Fibroblast of the aortic adventitia (primary cell): ENCODE results near the gene RALA. TPM values are rescaled to one million over a fixed set of nuclear protein-coding genes. Genes with fewer than 3 reads are reported as not detected.

Experiments
- DNase-seq: peaks from one replicate; pipeline ENCODE4 v3.0.0-alpha.2; 2010; ENCODE audit warnings: low read depth
- H3K4me3 ChIP-seq: 2 replicates; pipeline ENCODE4 v1.5.1; 2011; ENCODE audit warnings: low read depth, mild to moderate bottlenecking, control low read depth, low read length, moderate library complexity
- total RNA-seq: library from RNA; depleted of rRNA; stranded (reverse); fragments of >200 nt; gene quantifications from 2 replicates; pipeline ENCODE4 v1.2.3, GENCODE V29; 2012; ENCODE audit warnings: low replicate concordance
- TF ChIP-seq, protein P1 (sequence below): IDR thresholded peaks from 2 replicates; pipeline ENCODE4 v1.5.1; 2011; ENCODE audit warnings: mild to moderate bottlenecking, low read length, control low read depth, inconsistent platforms; ENCODE audit not compliant: insufficient read depth

Gene RALA
- total RNA-seq, 1 donor = 42.7 TPM

- peak; percentile 50 for DNase-seq
- TF ChIP-seq, protein P1, sequence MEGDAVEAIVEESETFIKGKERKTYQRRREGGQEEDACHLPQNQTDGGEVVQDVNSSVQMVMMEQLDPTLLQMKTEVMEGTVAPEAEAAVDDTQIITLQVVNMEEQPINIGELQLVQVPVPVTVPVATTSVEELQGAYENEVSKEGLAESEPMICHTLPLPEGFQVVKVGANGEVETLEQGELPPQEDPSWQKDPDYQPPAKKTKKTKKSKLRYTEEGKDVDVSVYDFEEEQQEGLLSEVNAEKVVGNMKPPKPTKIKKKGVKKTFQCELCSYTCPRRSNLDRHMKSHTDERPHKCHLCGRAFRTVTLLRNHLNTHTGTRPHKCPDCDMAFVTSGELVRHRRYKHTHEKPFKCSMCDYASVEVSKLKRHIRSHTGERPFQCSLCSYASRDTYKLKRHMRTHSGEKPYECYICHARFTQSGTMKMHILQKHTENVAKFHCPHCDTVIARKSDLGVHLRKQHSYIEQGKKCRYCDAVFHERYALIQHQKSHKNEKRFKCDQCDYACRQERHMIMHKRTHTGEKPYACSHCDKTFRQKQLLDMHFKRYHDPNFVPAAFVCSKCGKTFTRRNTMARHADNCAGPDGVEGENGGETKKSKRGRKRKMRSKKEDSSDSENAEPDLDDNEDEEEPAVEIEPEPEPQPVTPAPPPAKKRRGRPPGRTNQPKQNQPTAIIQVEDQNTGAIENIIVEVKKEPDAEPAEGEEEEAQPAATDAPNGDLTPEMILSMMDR = no peak
- no peak overlapping the region for H3K4me3 ChIP-seq
Measured at GRCh38 chr7:39613577-39613976, 9.8 kb upstream of the RALA start.

- H3K4me3 ChIP-seq = no peak overlapping the region
- TF ChIP-seq, protein P1 = no peak
- DNase-seq = no peak
Measured at GRCh38 chr7:39614299-39614698, 9.1 kb upstream of the RALA start.

GRCh38 chr7:39615350-39615975 lies 7.9 kb upstream of the RALA start:
- H3K4me3 ChIP-seq = no peak overlapping the region
- DNase-seq = no peak
- TF ChIP-seq, protein P1 = no peak

DNA sequence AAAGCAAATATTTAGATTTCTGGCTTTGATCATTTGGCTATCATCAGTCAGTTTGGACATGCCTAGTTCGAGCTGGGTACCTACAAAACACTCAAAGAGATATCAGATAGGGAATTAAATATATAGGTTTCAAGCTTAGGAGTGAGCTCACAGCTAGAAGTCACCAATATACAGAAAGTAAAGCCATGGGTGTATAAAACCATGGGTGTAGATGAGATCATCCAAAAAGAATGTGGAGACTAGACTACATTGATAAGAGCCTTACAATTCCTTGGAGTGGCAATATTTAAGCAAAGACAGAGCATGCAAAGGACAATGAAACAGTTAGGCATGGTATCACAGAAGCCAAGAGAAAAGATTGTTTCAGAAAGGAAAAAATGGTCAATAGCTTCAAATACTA lies 7.2 kb upstream of the RALA start:
- peak; percentile 69 for DNase-seq
- TF ChIP-seq, protein P1 = no peak
- H3K4me3 ChIP-seq = no peak overlapping the region

DNA sequence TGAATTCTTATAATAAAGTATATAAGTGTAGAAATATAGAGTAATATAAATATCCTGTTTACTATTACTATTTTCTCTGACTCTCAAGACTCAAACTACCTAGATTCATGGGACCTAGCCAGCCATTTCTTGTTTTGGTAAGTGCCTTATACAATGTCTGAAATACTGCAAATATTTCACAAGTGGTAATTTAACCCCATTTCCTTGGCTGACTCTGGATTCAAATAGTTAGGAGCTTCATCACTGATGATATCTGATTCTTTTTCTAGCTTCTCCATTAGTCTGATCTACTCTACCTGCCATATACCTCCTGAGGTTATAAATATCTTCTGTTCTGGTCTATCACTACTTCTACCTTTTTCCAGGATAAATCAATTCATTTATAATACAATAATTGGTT lies 6.4 kb upstream of the RALA start:
- no peak overlapping the region for H3K4me3 ChIP-seq
- DNase-seq = peak; percentile 78
- TF ChIP-seq, protein P1 = no peak

DNA sequence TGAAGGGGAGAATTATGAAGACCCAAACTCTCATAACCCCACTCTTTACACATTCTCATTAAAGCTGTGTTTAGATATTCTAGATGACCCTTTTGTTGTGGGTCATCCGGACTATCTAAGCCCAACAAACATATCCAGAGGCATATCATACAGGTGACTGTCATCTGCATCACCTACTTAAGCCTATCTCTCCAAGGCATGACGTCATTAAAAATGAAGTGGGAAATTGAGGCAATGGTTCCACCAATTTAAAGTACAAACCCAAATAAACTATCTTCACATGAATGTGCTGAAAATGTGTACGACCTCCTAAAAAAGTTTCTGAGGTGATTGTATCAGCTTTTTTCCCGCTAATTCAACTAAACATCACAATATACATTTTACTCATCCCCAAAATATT lies 4.5 kb upstream of the RALA start:
- H3K4me3 ChIP-seq = no peak overlapping the region
- TF ChIP-seq, protein P1 = no peak
- DNase-seq = no peak

- no peak for DNase-seq
- TF ChIP-seq, protein P1 = no peak
- no peak overlapping the region for H3K4me3 ChIP-seq
Measured at GRCh38 chr7:39620486-39620885, 2.9 kb upstream of the RALA start.
